Omental fat pad (tissue), 4 donors: ENCODE results near the gene ADAM30. TPM values are rescaled to one million over a fixed set of nuclear protein-coding genes. Genes with fewer than 3 reads are reported as not detected.
"Not testable (repeated sequence)": the region's sequence is repeated elsewhere in the genome, so short reads cannot be mapped to it uniquely, and the experiment has no call there.

Experiments used
- ATAC-seq: fragments of 150-250 bp; one replicate; pipeline ENCODE4 v1.9.1; 2016; ENCODE audit warnings: mild to moderate bottlenecking, moderate library complexity; ENCODE audit not compliant: low FRiP score
- DNase-seq: peaks from one replicate; pipeline ENCODE4 v3.0.0-alpha.2; 2019; ENCODE audit warnings: low spot score
- total RNA-seq, 4 donors: library from RNA; depleted of rRNA; stranded (reverse); fragments of >200 nt; gene quantifications; one replicate each; pipeline ENCODE4 v1.1.0, GENCODE V29; 2016
- TF ChIP-seq, protein P1 (sequence below), 3 donors: fragments of 450-650 bp; IDR thresholded peaks; one replicate each; pipeline ENCODE4 v1.5.1; 2016 to 2017; ENCODE audit warnings: antibody characterized with exemption in 3 of 3, mild to moderate bottlenecking in 3 of 3, moderate library complexity in 2 of 3

The ADAM30 gene
- total RNA-seq, 4 donors from 2014 or later = not detected

DNA sequence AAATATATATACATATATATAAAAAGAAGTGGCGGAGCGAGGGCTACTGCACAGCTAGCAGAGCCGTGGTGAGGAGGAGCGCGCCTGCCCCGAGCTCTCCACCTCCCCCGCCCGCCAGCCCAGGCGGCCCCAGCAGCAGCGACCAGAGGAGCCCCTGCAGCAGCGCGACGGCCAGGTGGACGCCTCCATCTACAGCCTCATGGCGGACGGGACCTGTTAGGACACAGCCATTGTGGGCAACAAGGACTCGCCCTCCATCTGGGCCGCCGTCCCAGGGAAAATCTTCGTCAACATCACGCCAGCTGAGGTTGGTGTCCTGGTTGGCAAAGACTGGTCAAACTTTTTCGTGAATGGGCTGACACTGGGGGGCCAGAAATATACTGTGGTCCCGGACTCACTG lies 43.2 kb downstream of the ADAM30 start:
- ATAC-seq (no peak), DNase-seq (no peak)
- TF ChIP-seq, protein P1, sequence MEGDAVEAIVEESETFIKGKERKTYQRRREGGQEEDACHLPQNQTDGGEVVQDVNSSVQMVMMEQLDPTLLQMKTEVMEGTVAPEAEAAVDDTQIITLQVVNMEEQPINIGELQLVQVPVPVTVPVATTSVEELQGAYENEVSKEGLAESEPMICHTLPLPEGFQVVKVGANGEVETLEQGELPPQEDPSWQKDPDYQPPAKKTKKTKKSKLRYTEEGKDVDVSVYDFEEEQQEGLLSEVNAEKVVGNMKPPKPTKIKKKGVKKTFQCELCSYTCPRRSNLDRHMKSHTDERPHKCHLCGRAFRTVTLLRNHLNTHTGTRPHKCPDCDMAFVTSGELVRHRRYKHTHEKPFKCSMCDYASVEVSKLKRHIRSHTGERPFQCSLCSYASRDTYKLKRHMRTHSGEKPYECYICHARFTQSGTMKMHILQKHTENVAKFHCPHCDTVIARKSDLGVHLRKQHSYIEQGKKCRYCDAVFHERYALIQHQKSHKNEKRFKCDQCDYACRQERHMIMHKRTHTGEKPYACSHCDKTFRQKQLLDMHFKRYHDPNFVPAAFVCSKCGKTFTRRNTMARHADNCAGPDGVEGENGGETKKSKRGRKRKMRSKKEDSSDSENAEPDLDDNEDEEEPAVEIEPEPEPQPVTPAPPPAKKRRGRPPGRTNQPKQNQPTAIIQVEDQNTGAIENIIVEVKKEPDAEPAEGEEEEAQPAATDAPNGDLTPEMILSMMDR (IDR thresholded peaks at IDR 0.05) = no peak

DNA sequence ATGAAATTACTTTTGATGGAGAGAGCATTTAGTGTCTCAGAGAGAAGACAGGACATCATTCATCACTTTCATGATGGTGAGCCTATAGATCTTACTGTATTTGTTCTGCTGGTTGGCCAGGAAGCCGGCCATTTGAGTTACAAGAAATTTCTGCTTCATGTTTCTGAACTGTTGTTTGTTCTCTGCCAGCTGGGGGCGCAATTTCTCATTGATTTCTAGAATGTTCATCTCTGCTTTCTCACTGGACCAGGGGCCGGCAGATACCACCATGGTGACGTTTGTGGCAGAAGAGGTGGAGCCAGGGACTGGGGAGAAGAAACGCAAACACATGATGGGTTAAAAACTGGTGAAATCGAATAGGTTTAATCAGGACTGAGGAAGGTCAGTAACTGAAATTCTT lies 52.1 kb downstream of the ADAM30 start:
- DNase-seq, ATAC-seq: not testable (repeated sequence)

Other genes starting within 250 kb of the ADAM30 start
- gene ZNF697, start 248.2 kb downstream of the ADAM30 start, total RNA-seq = 10 to 100 TPM in 1 of 4 donors, 1 to 10 TPM in 3; 6.5 to 13.1 (median 8.8) TPM
- 10 to 100 TPM; 21.5 to 95.4 (median 28.4) TPM for gene PHGDH, start 184.6 kb downstream of the ADAM30 start, total RNA-seq
- gene HMGCS2, start 127.6 kb downstream of the ADAM30 start, total RNA-seq = 1 to 10 TPM in 1 of 4 donors, under 1 TPM in 2, not detected in 1; 0.56 to 4.3 (median 0.96) TPM
- not detected for gene REG4, start 85.1 kb downstream of the ADAM30 start, total RNA-seq
- gene NOTCH2, start 173.1 kb upstream of the ADAM30 start, total RNA-seq = 10 to 100 TPM; 72.5 to 96.8 (median 85.5) TPM